Right atrium auricular region (tissue), 2 donors: Measurements from ENCODE around the gene ZPR1. TPM values are rescaled to one million over a fixed set of nuclear protein-coding genes. Genes with fewer than 3 reads are reported as not detected.
"Not testable (repeated sequence)": the region's sequence is repeated elsewhere in the genome, so short reads cannot be mapped to it uniquely, and the experiment has no call there.

Source experiments
- DNase-seq: peaks from one replicate; pipeline ENCODE4 v3.0.0-alpha.2; 2019; ENCODE audit warnings: low spot score
- H3K27ac ChIP-seq, 2 donors: fragments of 200-600 bp; sonication (generic); 1 replicate in 1 of 2; 2 replicates in 1 of 2; pipeline ENCODE4 v1.5.1; 2016 to 2019
- H3K27me3 ChIP-seq, 2 donors: fragments of 200-600 bp; sonication (generic); one replicate each; pipeline versions ENCODE4 v1.5.1 to v1.6.0; 2017 to 2019
- H3K36me3 ChIP-seq: fragments of 200-600 bp; sonication (generic); one replicate; pipeline ENCODE4 v1.5.1; 2016
- H3K4me1 ChIP-seq, 2 donors: fragments of 200-600 bp; sonication (generic); one replicate each; pipeline versions ENCODE4 v1.5.1 to v1.6.0; 2017 to 2019
- H3K4me3 ChIP-seq, 2 donors: fragments of 200-600 bp; sonication (generic); 1 replicate in 1 of 2; 2 replicates in 1 of 2; pipeline ENCODE4 v1.5.1; 2017 to 2019; ENCODE audit warnings: mild to moderate bottlenecking in 1 of 2, moderate library complexity in 1 of 2
- H3K9me3 ChIP-seq, 2 donors: fragments of 200-600 bp; sonication (generic); one replicate each; pipeline ENCODE4 v1.5.1; 2019
- CTCF ChIP-seq, 2 donors: fragments of 200-600 bp; sonication (generic); IDR thresholded peaks; one replicate each; pipeline ENCODE4 v1.5.1; 2019; ENCODE audit warnings: antibody characterized with exemption in 2 of 2
- total RNA-seq, 2 donors: library from RNA; depleted of rRNA; stranded (reverse); fragments of >200 nt; gene quantifications; one replicate each; pipeline ENCODE4 v1.1.0, GENCODE V29; 2016

The ZPR1 gene, protein sequence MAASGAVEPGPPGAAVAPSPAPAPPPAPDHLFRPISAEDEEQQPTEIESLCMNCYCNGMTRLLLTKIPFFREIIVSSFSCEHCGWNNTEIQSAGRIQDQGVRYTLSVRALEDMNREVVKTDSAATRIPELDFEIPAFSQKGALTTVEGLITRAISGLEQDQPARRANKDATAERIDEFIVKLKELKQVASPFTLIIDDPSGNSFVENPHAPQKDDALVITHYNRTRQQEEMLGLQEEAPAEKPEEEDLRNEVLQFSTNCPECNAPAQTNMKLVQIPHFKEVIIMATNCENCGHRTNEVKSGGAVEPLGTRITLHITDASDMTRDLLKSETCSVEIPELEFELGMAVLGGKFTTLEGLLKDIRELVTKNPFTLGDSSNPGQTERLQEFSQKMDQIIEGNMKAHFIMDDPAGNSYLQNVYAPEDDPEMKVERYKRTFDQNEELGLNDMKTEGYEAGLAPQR
- total RNA-seq, result 10 to 100 TPM; 16.8 to 20.6 TPM

DNA sequence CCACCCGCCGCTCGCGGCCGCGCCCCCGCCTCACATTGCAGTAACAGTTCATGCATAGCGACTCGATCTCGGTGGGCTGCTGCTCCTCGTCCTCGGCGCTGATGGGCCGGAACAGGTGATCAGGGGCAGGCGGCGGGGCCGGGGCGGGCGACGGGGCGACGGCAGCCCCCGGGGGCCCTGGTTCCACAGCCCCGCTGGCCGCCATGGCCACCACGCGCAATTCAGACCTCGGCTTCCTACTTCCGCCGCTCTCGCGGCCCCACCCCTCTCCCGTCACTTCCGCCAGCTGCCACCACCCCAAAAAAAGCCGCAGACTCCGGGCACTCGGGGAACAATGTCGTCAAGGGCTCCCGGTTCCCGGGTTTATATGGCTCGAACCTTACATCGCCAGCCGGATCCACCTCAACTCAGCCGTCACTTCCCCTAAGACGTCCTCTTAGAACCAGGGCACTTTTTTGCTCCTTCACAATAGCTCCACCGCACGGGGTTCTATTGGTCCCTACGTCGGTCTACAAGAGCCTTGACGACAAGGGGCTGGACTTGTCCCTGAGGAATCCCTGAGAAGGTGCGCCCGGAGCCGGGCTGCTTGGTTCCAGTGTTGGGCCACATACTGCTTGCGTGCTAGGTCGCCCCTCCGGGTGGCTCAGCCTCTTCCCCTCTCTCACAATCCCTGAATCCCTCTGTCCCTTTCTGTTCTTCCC is at the start of gene ZPR1:
Gene ZPR1, minus strand, starts transcription at position 238 of the 701 bp plus-strand sequence. Its CDS starts 33 bp downstream, at position 205.
- TF ChIP-seq CTCF (IDR thresholded peaks at IDR 0.05), result peak in 1 of 2 donors; percentile 14
- Histone ChIP-seq H3K36me3 (peaks cover 30% of the 10 kb centered on the region), H3K9me3 (no peaks in the 10 kb centered on the region), H3K4me3 (peak within 1 kb of the TSS; percentile 96 to 97), H3K27ac (peak within 1 kb of the TSS; percentile 82 to 89), H3K4me1 (peaks cover 0 to 29% of the 10 kb centered on the region in 2 donors), H3K27me3 (no peaks in the 10 kb centered on the region)
- peak; percentile 85 for DNase-seq

DNA sequence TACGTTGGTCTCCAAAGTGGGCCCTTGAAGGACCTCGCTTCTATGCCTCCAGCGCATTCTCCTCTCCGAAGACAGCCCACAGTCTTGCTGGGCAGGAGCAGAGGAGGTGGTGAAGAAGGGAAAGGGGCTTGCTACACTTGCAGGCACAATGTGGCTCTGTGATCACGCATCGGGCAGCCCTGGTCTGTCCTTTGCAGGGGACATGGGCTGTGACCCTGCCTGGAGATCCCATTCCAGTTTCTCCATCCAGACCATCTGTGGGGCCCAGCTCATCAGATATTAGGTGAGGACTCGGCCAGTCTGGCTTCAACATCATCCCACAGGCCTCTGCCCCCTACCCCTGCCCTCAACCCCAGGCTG is 48.8 kb upstream of the ZPR1 start:
- Histone ChIP-seq H3K36me3 (no peaks in the 10 kb centered on the region), H3K4me3 (no peak overlapping the region), H3K4me1 (peaks cover 0 to 38% of the 10 kb centered on the region in 2 donors), H3K27me3 (no peaks in the 10 kb centered on the region), H3K9me3 (no peaks in the 10 kb centered on the region), H3K27ac (peak overlapping the region; percentile 73 to 76)
- TF ChIP-seq CTCF (IDR thresholded peaks at IDR 0.05), result no peak
- DNase-seq, result no peak

- TF ChIP-seq CTCF (IDR thresholded peaks at IDR 0.05), result peak; percentile 15 to 81
- peaks cover 0 to 38% of the 10 kb centered on the region in 2 donors for H3K4me1 ChIP-seq
Measured at GRCh38 chr11:116835791-116836631, 48.2 kb upstream of the ZPR1 start.

DNA sequence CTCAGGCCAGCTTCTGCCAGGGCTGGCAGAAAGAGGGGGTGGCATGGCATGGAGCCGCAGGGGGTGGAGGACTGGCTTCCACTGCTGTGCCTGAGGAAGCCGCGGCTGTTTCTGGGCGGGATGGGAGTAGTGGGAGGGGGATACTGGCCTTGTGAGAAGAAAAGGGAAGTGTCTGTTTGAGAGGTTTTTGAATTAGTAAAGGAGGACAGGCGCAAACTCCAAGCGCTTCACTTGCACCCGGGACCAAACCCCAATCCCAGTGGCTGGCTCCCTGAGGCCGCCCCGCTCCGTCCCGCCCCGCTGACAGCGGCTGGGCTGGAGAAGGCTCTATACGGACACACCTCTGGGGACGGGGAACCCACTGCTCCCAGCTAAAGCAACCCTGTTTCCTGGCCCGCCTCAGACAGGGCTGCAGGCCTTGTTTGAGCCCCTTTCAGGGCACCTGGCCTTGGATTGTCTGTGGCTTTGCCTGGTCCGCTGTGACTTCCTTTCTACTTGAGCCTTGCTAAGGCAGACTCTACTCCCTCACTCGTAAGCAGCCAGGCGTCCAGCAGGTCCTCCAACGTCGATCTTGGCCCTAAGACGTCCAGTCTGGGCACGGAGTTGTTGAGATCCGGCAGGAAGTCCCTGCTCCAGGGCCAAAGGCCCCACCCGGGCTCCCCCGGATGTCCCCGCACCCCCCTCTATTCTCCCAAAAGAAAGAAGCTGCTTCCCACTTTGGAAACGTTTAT is 47.4 kb upstream of the ZPR1 start:
- peak overlapping the region; percentile 73 to 76 for H3K27ac ChIP-seq
- H3K9me3 ChIP-seq, result no peaks in the 10 kb centered on the region
- H3K27me3 ChIP-seq, result no peaks in the 10 kb centered on the region
- H3K4me1 ChIP-seq, result peaks cover 0 to 38% of the 10 kb centered on the region in 2 donors
- no peaks in the 10 kb centered on the region for H3K36me3 ChIP-seq
- DNase-seq, result no peak
- no peak for TF ChIP-seq CTCF (IDR thresholded peaks at IDR 0.05)
- peak overlapping the region in 1 of 2 donors; percentile 44 for H3K4me3 ChIP-seq

More at GRCh38 chr11:116835791-116836631, 48.2 kb upstream of the ZPR1 start:
- Histone ChIP-seq H3K36me3 (no peaks in the 10 kb centered on the region), H3K27me3 (no peaks in the 10 kb centered on the region), H3K4me3 (peak overlapping the region in 1 of 2 donors; percentile 44), H3K9me3 (no peaks in the 10 kb centered on the region), H3K27ac (peak overlapping the region; percentile 73 to 76)
- DNase-seq, result peak; percentile 86

GRCh38 chr11:116834535-116835041 is 46.8 kb upstream of the ZPR1 start:
- H3K27ac ChIP-seq, result peak overlapping the region; percentile 73 to 76

More at GRCh38 chr11:116834535-116835041, 46.8 kb upstream of the ZPR1 start:
- H3K9me3 ChIP-seq, H3K27me3 ChIP-seq, H3K36me3 ChIP-seq, DNase-seq: not testable (repeated sequence)
- peaks cover 0 to 38% of the 10 kb centered on the region in 2 donors for H3K4me1 ChIP-seq
- H3K4me3 ChIP-seq, result peak overlapping the region in 1 of 2 donors; percentile 44
